ENCODE measurements around the gene FIG4. TPM values are rescaled to one million over a fixed set of nuclear protein-coding genes. Genes with fewer than 3 reads are reported as not detected.

Gene FIG4
- total RNA-seq, 1 experiment from 2014 or later, result 15.7 TPM

- CTCF ChIA-PET, result no interaction called here
- Histone ChIP-seq H3K9me3 (ENCODE audit: control insufficient read depth in 1 of 2, insufficient read depth in 1 of 2, low read depth in 1 of 2, low read length in 2 of 2) (no peaks in the 10 kb centered on the region), H2AFZ (ENCODE audit: low read depth, low read length, poor library complexity, severe bottlenecking) (no peak overlapping the region), H3K4me2 (ENCODE audit: low read length) (no peak overlapping the region), H3K36me3 (ENCODE audit: control insufficient read depth in 1 of 2, insufficient read depth in 2 of 2, low read length in 2 of 2) (no peaks in the 10 kb centered on the region), H3K4me1 (ENCODE audit: control insufficient read depth in 1 of 2, insufficient read depth in 2 of 2, low read length in 2 of 2) (no peaks in the 10 kb centered on the region), H3K4me3 (replicated peaks in 1 of 2; ENCODE audit: low read depth in 1 of 2, low read length in 2 of 2) (no peak overlapping the region), H4K20me1 (ENCODE audit: insufficient read depth) (no peaks in the 10 kb centered on the region; the same call in 1 of the 2 replicates), H3K79me2 (ENCODE audit: insufficient read depth, low read length) (no peaks in the 10 kb centered on the region), H3K9ac (ENCODE audit: low read length) (no peak overlapping the region), H3K27me3 (ENCODE audit: insufficient read depth, low read length) (no peaks in the 10 kb centered on the region), H3K27ac (ENCODE audit: low read depth, low read length) (no peak overlapping the region), H3K9me2 (ENCODE audit: insufficient read depth) (no peaks in the 10 kb centered on the region)
- TF ChIP-seq RAD21 (IDR thresholded peaks at IDR 0.05; ENCODE audit: low read depth) (no peak), ZNF274 (IDR thresholded peaks at IDR 0.05; ENCODE audit: low read depth, low read length) (no peak), EGR1 (IDR thresholded peaks at IDR 0.05; ENCODE audit: low read depth) (no peak), SRF (IDR thresholded peaks at IDR 0.05; ENCODE audit: low read depth) (no peak)
- ATAC-seq (no peak), DNase-seq (ENCODE audit: low read depth, low spot score) (no peak)
- POLR2A ChIA-PET, result no interaction called here
- intact Hi-C loops (cut with micrococcal nuclease), result no loop called here
- BruUV-seq (replicated peaks), result no TSS peak
- RAD21 ChIA-PET (ENCODE audit: low non-redundant PET in 1 of 2, low total read pairs in 2 of 2, uncharacterized antibody in 2 of 2, unreplicated experiment in 2 of 2), result no interaction called here
Observed at GRCh38 chr6:109807881-109808280, 116.8 kb downstream of the FIG4 start.

GRCh38 chr6:109808837-109809236, 117.7 kb downstream of the FIG4 start:
- H3K4me3 ChIP-seq (replicated peaks in 1 of 2; ENCODE audit: low read depth in 1 of 2, low read length in 2 of 2), result no peak overlapping the region
- ChIA-PET RAD21 (ENCODE audit: low non-redundant PET in 1 of 2, low total read pairs in 2 of 2, uncharacterized antibody in 2 of 2, unreplicated experiment in 2 of 2) (no interaction called here), POLR2A (no interaction called here), CTCF (no interaction called here)
- no peak overlapping the region for H3K4me2 ChIP-seq (ENCODE audit: low read length)
- no peaks in the 10 kb centered on the region; the same call in 1 of the 2 replicates for H4K20me1 ChIP-seq (ENCODE audit: insufficient read depth)
- intact Hi-C loops (cut with micrococcal nuclease), result no loop called here
- H3K9me2 ChIP-seq (ENCODE audit: insufficient read depth), result no peaks in the 10 kb centered on the region
- DNase-seq (ENCODE audit: low read depth, low spot score) (no peak), ATAC-seq (no peak)
- no peak overlapping the region for H3K9ac ChIP-seq (ENCODE audit: low read length)
- H3K36me3 ChIP-seq (ENCODE audit: control insufficient read depth in 1 of 2, insufficient read depth in 2 of 2, low read length in 2 of 2), result no peaks in the 10 kb centered on the region
- no TSS peak for BruUV-seq (replicated peaks)
- H2AFZ ChIP-seq (ENCODE audit: low read depth, low read length, poor library complexity, severe bottlenecking), result no peak overlapping the region
- TF ChIP-seq ZBTB33 (IDR thresholded peaks at IDR 0.05; ENCODE audit: extremely low read depth, insufficient replicate concordance, low read length) (no peak), ZNF274 (IDR thresholded peaks at IDR 0.05; ENCODE audit: low read depth, low read length) (no peak), ZFX (IDR thresholded peaks at IDR 0.05) (no peak)
- H3K4me1 ChIP-seq (ENCODE audit: control insufficient read depth in 1 of 2, insufficient read depth in 2 of 2, low read length in 2 of 2), result no peaks in the 10 kb centered on the region
- H3K27me3 ChIP-seq (ENCODE audit: insufficient read depth, low read length), result no peaks in the 10 kb centered on the region
- H3K27ac ChIP-seq (ENCODE audit: low read depth, low read length), result no peak overlapping the region
- no peaks in the 10 kb centered on the region for H3K9me3 ChIP-seq (ENCODE audit: control insufficient read depth in 1 of 2, insufficient read depth in 1 of 2, low read depth in 1 of 2, low read length in 2 of 2)
- no peaks in the 10 kb centered on the region for H3K79me2 ChIP-seq (ENCODE audit: insufficient read depth, low read length)

Measured in HCT116 (cell line).